Measurements from ENCODE around the gene BCO2.
A peak's percentile ranks its signal among the peaks of the same experiment; 100 is the strongest.
"Not testable (repeated sequence)": the region's sequence is repeated elsewhere in the genome, so short reads cannot be mapped to it uniquely, and the experiment has no call there.

Gene BCO2

GRCh38 chr11:112174789-112175598, at the start of gene BCO2:
Gene BCO2 (plus strand): TSS chr11:112175512. CDS start chr11:112175602, 90 bp downstream.
- peak; percentile 11 to 12 for DNase-seq (ENCODE audit: low read depth in 2 of 2, low spot score in 1 of 2)

GRCh38 chr11:112127056-112127455, 48.3 kb upstream of the BCO2 start:
- no peak for DNase-seq (ENCODE audit: low read depth in 2 of 2, low spot score in 1 of 2)

- no peak for DNase-seq (ENCODE audit: low read depth in 2 of 2, low spot score in 1 of 2)
Measured at GRCh38 chr11:112128483-112129121, 46.7 kb upstream of the BCO2 start.

GRCh38 chr11:112129656-112130055, 45.7 kb upstream of the BCO2 start:
- DNase-seq (ENCODE audit: low read depth in 2 of 2, low spot score in 1 of 2): no peak

GRCh38 chr11:112132737-112133136, 42.6 kb upstream of the BCO2 start:
- DNase-seq (ENCODE audit: low read depth in 2 of 2, low spot score in 1 of 2): no peak

- DNase-seq (ENCODE audit: low read depth in 2 of 2, low spot score in 1 of 2): no peak
Measured at GRCh38 chr11:112134473-112134872, 40.8 kb upstream of the BCO2 start.

- DNase-seq (ENCODE audit: low read depth in 2 of 2, low spot score in 1 of 2): no peak
Measured at GRCh38 chr11:112143597-112143996, 31.7 kb upstream of the BCO2 start.

GRCh38 chr11:112150517-112150916, 24.8 kb upstream of the BCO2 start:
- DNase-seq (ENCODE audit: low read depth in 2 of 2, low spot score in 1 of 2): no peak

- no peak for DNase-seq (ENCODE audit: low read depth in 2 of 2, low spot score in 1 of 2)
Measured at GRCh38 chr11:112156153-112156955, 19.0 kb upstream of the BCO2 start.

- no peak for DNase-seq (ENCODE audit: low read depth in 2 of 2, low spot score in 1 of 2)
Measured at GRCh38 chr11:112156956-112157766, 18.2 kb upstream of the BCO2 start.

- DNase-seq (ENCODE audit: low read depth in 2 of 2, low spot score in 1 of 2): no peak
Measured at GRCh38 chr11:112159098-112160065, 15.9 kb upstream of the BCO2 start.

GRCh38 chr11:112160091-112160848, 15.0 kb upstream of the BCO2 start:
- no peak for DNase-seq (ENCODE audit: low read depth in 2 of 2, low spot score in 1 of 2)

GRCh38 chr11:112161012-112161411, 14.3 kb upstream of the BCO2 start:
- DNase-seq (ENCODE audit: low read depth in 2 of 2, low spot score in 1 of 2): no peak

- DNase-seq (ENCODE audit: low read depth in 2 of 2, low spot score in 1 of 2): not testable (repeated sequence)
Measured at GRCh38 chr11:112162200-112162599, 13.1 kb upstream of the BCO2 start.

GRCh38 chr11:112162761-112163546, 12.4 kb upstream of the BCO2 start:
- no peak for DNase-seq (ENCODE audit: low read depth in 2 of 2, low spot score in 1 of 2)

GRCh38 chr11:112163875-112164685, 11.2 kb upstream of the BCO2 start, which contains the start of gene IL18:
Gene IL18 (minus strand): TSS chr11:112164094. CDS start chr11:112155053, 9,041 bp downstream.
- no peak for DNase-seq (ENCODE audit: low read depth in 2 of 2, low spot score in 1 of 2)

GRCh38 chr11:112165049-112165448, 10.3 kb upstream of the BCO2 start:
- no peak for DNase-seq (ENCODE audit: low read depth in 2 of 2, low spot score in 1 of 2)
